ENCODE data around the gene TUBGCP5.

The TUBGCP5 gene

DNA sequence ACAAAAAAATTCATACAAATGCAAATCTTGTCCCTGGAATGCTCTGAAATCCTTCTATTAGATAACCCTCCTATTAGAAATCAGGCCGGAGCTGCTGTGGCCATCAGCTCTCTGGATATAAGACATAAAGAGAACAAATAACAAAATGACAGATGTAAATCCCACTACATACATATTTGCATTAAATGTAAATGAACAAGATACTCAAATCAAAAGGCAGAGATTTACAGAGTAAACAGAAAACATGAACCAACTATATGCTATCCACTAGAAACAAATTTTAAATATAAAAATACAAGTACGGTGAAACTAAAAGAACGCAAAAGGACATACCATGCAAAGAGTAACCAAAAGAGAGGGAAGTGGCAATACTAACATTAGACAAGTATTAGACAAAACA is 69.9 kb downstream of the TUBGCP5 start:
- H3K9me3 ChIP-seq (ENCODE audit: control insufficient read depth, low read length) = no peaks in the 10 kb centered on the region
- H3K27me3 ChIP-seq (ENCODE audit: control insufficient read depth, insufficient read depth, low read length) = no peaks in the 10 kb centered on the region
- H3K4me3 ChIP-seq (ENCODE audit: low read length) = no peak overlapping the region
- no peak overlapping the region for H3K9ac ChIP-seq (ENCODE audit: low read length)
- no peaks in the 10 kb centered on the region for H3K36me3 ChIP-seq (ENCODE audit: control insufficient read depth, insufficient read depth, low read length)
- H3K4me1 ChIP-seq (ENCODE audit: control insufficient read depth, insufficient read depth, low read length) = peaks cover 2% of the 10 kb centered on the region

DNA sequence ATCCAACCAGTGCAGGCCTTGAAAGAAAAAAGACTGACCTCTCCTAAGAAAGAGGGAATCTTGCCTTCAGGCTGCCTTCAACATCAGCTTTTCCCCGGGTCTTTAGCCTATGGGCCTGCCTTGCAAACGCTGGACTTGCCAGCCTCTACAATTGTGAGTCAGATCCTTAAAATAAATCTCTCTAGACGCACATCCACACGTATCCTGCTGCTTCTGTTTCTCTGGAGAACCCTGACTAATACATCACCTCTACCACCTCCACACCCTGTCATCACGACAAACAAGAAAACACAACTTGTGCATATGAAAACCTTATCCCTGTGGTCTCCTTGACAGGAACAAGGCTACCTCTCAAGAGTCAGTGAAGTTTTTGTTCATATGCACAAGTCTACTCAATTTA is 71.0 kb downstream of the TUBGCP5 start:
- no peaks in the 10 kb centered on the region for H3K9me3 ChIP-seq (ENCODE audit: control insufficient read depth, low read length)
- no peak overlapping the region for H3K4me3 ChIP-seq (ENCODE audit: low read length)
- no peaks in the 10 kb centered on the region for H3K27me3 ChIP-seq (ENCODE audit: control insufficient read depth, insufficient read depth, low read length)
- H3K36me3 ChIP-seq (ENCODE audit: control insufficient read depth, insufficient read depth, low read length) = no peaks in the 10 kb centered on the region
- peaks cover 5% of the 10 kb centered on the region for H3K4me1 ChIP-seq (ENCODE audit: control insufficient read depth, insufficient read depth, low read length)
- H3K9ac ChIP-seq (ENCODE audit: low read length) = no peak overlapping the region

DNA sequence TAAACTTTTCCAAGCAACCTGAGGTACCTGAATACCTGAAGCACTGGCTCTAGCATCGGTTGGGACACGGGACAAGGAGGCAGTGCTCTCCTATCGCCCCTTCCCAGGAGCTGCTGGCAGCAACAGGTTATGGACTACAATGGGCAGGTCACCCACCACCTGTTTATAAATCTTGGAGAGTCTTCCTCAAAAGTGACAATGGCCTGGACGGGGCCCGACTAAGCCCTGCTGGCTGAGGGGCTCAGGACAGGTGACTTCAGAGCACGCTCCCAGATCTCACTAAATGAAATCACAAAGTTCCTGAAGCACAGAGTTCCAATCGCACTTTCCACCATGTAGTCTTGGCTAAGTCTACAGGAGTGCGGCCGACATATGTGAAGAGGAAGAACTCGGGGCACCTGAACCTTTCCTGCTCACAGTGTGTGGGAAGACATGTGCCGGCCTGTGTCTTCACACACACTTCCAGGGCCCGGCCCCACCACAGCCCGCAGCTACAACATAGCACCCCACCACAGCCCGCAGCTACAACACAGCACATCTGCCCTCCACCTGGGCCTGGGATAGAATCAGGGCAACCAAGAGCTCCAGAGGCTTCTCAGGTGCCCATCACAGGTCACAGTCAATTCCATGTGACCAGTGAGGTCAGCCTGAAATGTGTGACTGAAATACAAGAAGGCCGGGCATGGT is 72.1 kb downstream of the TUBGCP5 start:
- peaks cover 5% of the 10 kb centered on the region for H3K4me1 ChIP-seq (ENCODE audit: control insufficient read depth, insufficient read depth, low read length)
- H3K9ac ChIP-seq (ENCODE audit: low read length) = no peak overlapping the region
- H3K4me3 ChIP-seq (ENCODE audit: low read length) = no peak overlapping the region
- H3K9me3 ChIP-seq (ENCODE audit: control insufficient read depth, low read length) = no peaks in the 10 kb centered on the region
- H3K27me3 ChIP-seq (ENCODE audit: control insufficient read depth, insufficient read depth, low read length) = no peaks in the 10 kb centered on the region
- no peaks in the 10 kb centered on the region for H3K36me3 ChIP-seq (ENCODE audit: control insufficient read depth, insufficient read depth, low read length)

DNA sequence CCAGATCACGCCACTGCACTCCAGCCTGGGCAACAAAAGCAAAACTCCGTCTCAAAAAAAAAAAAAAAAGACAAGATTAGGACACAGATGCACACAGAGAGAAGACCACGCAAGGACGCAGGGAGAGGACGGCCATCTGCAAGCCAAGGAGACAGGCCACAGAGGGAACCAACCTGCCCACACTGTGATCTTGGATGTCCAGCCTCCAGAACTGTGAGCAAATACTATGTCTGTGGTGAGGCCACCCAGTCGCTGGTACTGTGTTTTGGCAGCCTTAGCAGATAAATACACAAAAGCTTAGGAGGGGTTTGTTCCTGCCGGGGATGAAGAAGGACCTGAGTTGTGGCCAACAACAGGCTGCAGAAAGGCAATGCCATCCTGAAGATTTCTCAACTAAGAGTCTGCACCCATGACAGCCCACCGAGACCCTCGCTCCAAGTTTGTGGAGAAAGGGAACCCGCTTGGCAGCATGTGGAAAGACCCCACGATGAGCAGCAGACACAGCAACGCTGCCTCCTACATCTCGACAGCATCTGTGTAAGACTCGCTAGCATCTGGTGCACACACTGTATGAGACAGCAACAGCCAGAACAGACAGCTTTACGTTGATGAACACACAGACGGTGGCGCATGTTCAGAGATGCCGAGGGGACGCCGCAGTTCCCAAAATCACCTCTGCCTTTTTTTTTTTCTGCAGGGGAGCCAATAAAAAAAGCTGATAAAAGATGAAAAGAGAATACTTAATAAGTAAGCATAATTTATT is 72.9 kb downstream of the TUBGCP5 start:
- no peaks in the 10 kb centered on the region for H3K36me3 ChIP-seq (ENCODE audit: control insufficient read depth, insufficient read depth, low read length)
- no peaks in the 10 kb centered on the region for H3K27me3 ChIP-seq (ENCODE audit: control insufficient read depth, insufficient read depth, low read length)
- no peak overlapping the region for H3K9ac ChIP-seq (ENCODE audit: low read length)
- H3K9me3 ChIP-seq (ENCODE audit: control insufficient read depth, low read length) = no peaks in the 10 kb centered on the region
- peaks cover 12% of the 10 kb centered on the region for H3K4me1 ChIP-seq (ENCODE audit: control insufficient read depth, insufficient read depth, low read length)
- no peak overlapping the region for H3K4me3 ChIP-seq (ENCODE audit: low read length)

DNA sequence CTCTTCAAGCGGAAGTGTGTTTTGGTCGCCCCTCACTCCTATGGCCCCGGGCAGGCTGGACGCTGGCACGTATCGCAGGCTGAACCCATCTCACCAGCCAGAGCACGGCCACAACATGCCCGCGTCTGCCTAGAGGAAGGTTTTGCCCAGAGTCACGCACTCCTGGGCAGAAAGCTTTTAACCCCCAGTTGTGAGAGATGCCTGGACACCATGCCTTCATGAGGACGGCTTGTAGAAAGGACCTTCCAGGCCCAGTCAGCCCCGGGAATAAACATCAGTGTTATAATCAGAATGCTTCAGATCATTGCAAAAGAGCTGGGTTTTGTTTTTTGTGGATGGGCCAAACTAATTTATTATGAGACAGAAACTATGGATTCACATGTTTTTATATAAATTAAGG is 75.7 kb downstream of the TUBGCP5 start:
- Histone ChIP-seq H3K9ac (ENCODE audit: low read length) (no peak overlapping the region), H3K4me1 (ENCODE audit: control insufficient read depth, insufficient read depth, low read length) (peaks cover 19% of the 10 kb centered on the region), H3K36me3 (ENCODE audit: control insufficient read depth, insufficient read depth, low read length) (no peaks in the 10 kb centered on the region), H3K4me3 (ENCODE audit: low read length) (no peak overlapping the region), H3K9me3 (ENCODE audit: control insufficient read depth, low read length) (no peaks in the 10 kb centered on the region), H3K27me3 (ENCODE audit: control insufficient read depth, insufficient read depth, low read length) (no peaks in the 10 kb centered on the region)

DNA sequence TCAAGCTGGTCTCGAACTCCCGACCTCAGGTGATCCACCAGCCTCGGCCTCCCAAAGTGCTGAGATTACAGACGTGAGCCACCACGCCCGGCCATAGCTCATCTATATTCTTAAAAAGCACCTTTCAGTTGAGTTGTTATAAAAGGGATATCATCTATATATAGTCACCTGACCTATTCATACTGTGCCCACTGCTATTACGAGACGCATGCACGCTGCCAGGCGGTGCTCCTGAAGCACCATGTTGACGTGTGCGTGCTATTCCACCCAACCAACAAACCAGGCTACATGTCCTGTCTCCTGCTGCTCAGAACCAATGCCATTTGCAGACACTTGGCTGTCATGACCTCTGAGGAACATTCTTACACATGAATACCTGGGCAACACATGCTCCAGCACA is 76.8 kb downstream of the TUBGCP5 start:
- no peak overlapping the region for H3K9ac ChIP-seq (ENCODE audit: low read length)
- no peaks in the 10 kb centered on the region for H3K27me3 ChIP-seq (ENCODE audit: control insufficient read depth, insufficient read depth, low read length)
- no peaks in the 10 kb centered on the region for H3K36me3 ChIP-seq (ENCODE audit: control insufficient read depth, insufficient read depth, low read length)
- H3K9me3 ChIP-seq (ENCODE audit: control insufficient read depth, low read length) = no peaks in the 10 kb centered on the region
- peaks cover 19% of the 10 kb centered on the region for H3K4me1 ChIP-seq (ENCODE audit: control insufficient read depth, insufficient read depth, low read length)
- no peak overlapping the region for H3K4me3 ChIP-seq (ENCODE audit: low read length)

DNA sequence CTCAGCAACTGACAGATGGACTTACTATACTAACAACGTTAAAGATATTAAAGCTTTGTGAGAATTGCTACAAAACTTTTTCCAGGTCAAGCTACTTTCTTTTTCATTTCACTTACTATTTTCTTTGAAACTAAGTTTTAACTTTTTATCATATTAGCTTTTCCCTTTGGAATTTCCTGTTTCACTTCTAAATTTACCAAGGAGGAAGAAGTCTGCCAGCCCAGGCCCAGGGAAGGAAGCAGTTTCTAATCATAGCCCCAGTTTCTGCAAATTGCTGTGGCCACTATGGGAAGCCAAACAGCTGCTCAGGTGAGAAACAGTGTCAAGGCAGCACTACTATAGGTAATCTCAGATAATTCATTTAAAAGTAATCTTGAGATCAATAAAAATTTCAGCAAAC is 77.6 kb downstream of the TUBGCP5 start:
- H3K9ac ChIP-seq (ENCODE audit: low read length) = no peak overlapping the region
- no peaks in the 10 kb centered on the region for H3K27me3 ChIP-seq (ENCODE audit: control insufficient read depth, insufficient read depth, low read length)
- H3K4me3 ChIP-seq (ENCODE audit: low read length) = no peak overlapping the region
- no peaks in the 10 kb centered on the region for H3K36me3 ChIP-seq (ENCODE audit: control insufficient read depth, insufficient read depth, low read length)
- H3K9me3 ChIP-seq (ENCODE audit: control insufficient read depth, low read length) = no peaks in the 10 kb centered on the region
- peaks cover 19% of the 10 kb centered on the region for H3K4me1 ChIP-seq (ENCODE audit: control insufficient read depth, insufficient read depth, low read length)

DNA sequence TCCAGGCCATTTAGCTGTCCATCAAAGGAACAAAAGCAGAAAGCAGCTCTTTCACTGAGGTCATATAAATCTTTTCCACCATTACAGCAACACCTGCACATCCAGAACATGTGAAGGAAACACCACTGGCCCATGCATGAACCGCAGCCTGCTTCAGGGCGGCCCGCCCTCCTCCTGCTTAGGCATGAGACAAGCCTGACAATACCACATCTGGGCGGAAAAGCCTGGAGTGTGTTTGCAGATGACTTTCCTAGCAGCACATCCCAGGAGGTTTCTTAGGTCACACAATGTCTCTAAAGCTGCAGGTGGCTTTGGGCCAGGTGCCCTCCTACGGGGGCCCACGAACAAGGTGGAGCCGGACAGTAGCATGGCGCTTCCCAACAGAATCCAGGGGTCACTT is 78.8 kb downstream of the TUBGCP5 start:
- Histone ChIP-seq H3K36me3 (ENCODE audit: control insufficient read depth, insufficient read depth, low read length) (no peaks in the 10 kb centered on the region), H3K4me3 (ENCODE audit: low read length) (no peak overlapping the region), H3K9ac (ENCODE audit: low read length) (no peak overlapping the region), H3K27me3 (ENCODE audit: control insufficient read depth, insufficient read depth, low read length) (no peaks in the 10 kb centered on the region), H3K9me3 (ENCODE audit: control insufficient read depth, low read length) (no peaks in the 10 kb centered on the region), H3K4me1 (ENCODE audit: control insufficient read depth, insufficient read depth, low read length) (peaks cover 21% of the 10 kb centered on the region)

DNA sequence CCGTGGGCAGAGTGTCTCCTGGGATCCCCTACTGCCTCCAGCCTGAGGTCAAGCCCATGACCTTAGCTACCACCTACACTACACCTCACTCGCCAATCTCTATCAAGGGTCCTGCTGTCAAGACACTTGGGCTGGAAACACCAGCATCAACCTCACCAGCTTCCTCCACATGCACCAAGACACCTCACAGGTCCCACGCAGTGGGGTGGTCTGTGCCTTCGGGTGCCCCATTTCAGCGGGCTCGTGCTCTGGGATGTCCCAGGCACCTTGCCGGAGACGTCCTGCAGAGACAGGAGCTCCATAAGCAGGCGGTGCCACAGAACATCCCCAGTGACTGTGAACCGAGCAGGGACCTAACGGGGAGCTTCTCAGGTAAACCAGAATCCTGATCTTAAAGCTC is 79.2 kb downstream of the TUBGCP5 start:
- H3K4me3 ChIP-seq (ENCODE audit: low read length) = no peak overlapping the region
- H3K9me3 ChIP-seq (ENCODE audit: control insufficient read depth, low read length) = no peaks in the 10 kb centered on the region
- peaks cover 21% of the 10 kb centered on the region for H3K4me1 ChIP-seq (ENCODE audit: control insufficient read depth, insufficient read depth, low read length)
- no peaks in the 10 kb centered on the region for H3K27me3 ChIP-seq (ENCODE audit: control insufficient read depth, insufficient read depth, low read length)
- H3K9ac ChIP-seq (ENCODE audit: low read length) = no peak overlapping the region
- H3K36me3 ChIP-seq (ENCODE audit: control insufficient read depth, insufficient read depth, low read length) = no peaks in the 10 kb centered on the region

DNA sequence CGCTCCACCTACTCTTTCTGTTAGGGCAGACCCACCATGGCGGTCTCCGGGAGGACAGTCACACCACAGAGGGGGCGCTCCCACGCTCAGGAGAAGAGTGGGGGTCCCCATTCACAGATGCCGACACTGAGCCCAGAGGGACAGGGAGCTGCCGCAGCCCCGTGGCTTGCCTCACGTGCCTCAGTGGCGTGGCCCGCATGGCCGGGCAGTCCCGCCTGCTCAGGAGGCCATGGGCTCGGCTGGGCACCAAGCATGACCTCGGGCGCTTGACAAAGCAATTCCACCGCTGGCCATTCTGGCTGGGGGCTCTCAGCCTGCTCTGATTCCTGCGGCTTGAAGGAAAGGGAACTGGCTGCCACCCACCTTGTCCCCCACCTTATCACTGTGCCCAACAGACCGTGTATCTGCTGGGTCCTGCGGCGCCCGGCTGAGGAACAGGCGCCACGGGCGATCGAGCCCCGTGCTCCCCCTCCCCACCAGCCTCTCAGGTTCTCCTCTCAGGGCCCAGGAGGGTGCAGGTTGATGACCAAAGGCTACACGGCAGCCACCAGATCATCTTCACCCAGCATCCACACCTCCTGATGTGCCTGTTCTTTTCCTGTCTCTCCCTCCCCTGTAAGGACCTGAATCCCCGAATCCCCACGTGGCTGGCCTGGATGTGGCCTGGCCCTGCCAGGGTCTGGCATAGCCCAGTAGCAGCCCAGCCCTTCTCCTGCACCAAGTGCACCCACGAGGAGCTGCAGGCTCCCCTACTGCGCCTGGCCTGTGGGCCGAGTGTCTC is 79.9 kb downstream of the TUBGCP5 start:
- H3K9me3 ChIP-seq (ENCODE audit: control insufficient read depth, low read length) = no peaks in the 10 kb centered on the region
- no peaks in the 10 kb centered on the region for H3K27me3 ChIP-seq (ENCODE audit: control insufficient read depth, insufficient read depth, low read length)
- no peak overlapping the region for H3K9ac ChIP-seq (ENCODE audit: low read length)
- peaks cover 23% of the 10 kb centered on the region for H3K4me1 ChIP-seq (ENCODE audit: control insufficient read depth, insufficient read depth, low read length)
- no peak overlapping the region for H3K4me3 ChIP-seq (ENCODE audit: low read length)
- H3K36me3 ChIP-seq (ENCODE audit: control insufficient read depth, insufficient read depth, low read length) = no peaks in the 10 kb centered on the region

DNA sequence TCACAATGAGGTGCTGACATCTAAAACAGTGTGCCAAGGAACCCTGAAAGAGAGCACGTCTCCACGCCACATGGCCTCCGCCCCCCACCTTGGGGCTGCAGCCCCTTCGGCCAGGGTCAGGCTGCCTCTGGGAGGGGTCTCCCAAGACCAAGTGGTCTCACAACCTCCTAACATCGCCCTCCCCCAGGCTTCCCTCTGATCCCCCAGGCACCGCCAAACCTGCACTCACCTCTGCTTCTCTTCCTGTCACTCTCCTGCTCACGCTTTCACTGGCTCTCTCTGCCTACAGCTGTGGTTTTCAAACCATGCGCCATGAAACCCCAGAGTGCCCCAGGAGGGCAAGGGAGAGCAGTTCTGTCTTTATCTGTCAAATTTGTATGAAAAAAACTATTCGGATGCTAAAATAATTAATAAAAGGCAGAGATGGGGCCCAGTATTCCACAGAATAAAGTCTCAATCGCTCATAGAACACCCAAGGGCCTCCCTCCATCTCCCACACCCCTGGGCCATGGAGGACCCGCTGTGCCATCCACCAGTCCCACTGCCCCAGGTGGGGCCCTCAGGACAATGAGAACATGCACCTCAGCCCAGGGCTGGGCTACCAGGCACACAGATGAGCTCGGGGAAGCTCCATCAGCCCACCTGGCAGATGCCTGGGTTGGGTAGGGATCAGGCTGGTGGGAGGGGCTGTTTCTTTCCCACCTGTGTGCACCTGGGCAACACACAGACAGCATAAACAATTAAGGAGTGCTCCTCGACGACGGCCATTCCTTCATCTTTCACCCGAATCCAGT is 80.7 kb downstream of the TUBGCP5 start:
- H3K4me3 ChIP-seq (ENCODE audit: low read length) = no peak overlapping the region
- H3K36me3 ChIP-seq (ENCODE audit: control insufficient read depth, insufficient read depth, low read length) = no peaks in the 10 kb centered on the region
- no peaks in the 10 kb centered on the region for H3K27me3 ChIP-seq (ENCODE audit: control insufficient read depth, insufficient read depth, low read length)
- H3K4me1 ChIP-seq (ENCODE audit: control insufficient read depth, insufficient read depth, low read length) = peaks cover 19% of the 10 kb centered on the region
- H3K9ac ChIP-seq (ENCODE audit: low read length) = no peak overlapping the region
- H3K9me3 ChIP-seq (ENCODE audit: control insufficient read depth, low read length) = no peaks in the 10 kb centered on the region

DNA sequence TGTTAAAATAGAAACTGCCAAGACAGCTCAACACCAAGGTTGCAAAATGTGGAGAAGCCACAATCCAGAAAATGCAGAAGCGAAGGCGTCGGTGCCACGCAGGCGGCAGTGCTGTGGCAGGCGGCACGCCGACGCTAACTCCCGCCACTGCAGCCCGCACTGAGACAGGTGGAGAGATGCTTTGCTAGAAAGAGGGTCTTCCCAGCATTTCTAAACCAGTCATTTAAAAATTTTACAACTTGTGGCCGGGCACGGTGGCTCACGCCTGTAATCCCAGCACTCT is 82.5 kb downstream of the TUBGCP5 start:
- peaks cover 17% of the 10 kb centered on the region for H3K4me1 ChIP-seq (ENCODE audit: control insufficient read depth, insufficient read depth, low read length)

More for the DNA sequence above, 82.5 kb downstream of the TUBGCP5 start:
- Histone ChIP-seq H3K9ac (ENCODE audit: low read length) (no peak overlapping the region), H3K27me3 (ENCODE audit: control insufficient read depth, insufficient read depth, low read length) (no peaks in the 10 kb centered on the region), H3K4me3 (ENCODE audit: low read length) (no peak overlapping the region), H3K36me3 (ENCODE audit: control insufficient read depth, insufficient read depth, low read length) (no peaks in the 10 kb centered on the region), H3K9me3 (ENCODE audit: control insufficient read depth, low read length) (no peaks in the 10 kb centered on the region)

Data from mucosa of stomach (tissue), 1 donor.